Fibroblast of lung (primary cell): ENCODE measurements around the gene PTPRM.

Experiments
- CTCF ChIP-seq, 2 donors: IDR thresholded peaks in 1 of 2; conservative IDR thresholded peaks in 1 of 2; 1 replicate in 1 of 2; 2 replicates in 1 of 2; pipeline ENCODE4 v1.5.1; 2011 to 2012; ENCODE audit warnings: low read length in 2 of 2, control low read depth in 1 of 2, inconsistent platforms in 1 of 2, low read depth in 1 of 2, mild to moderate bottlenecking in 1 of 2
- EZH2 ChIP-seq: IDR thresholded peaks from 2 replicates; pipeline ENCODE4 v1.5.1; 2012; ENCODE audit warnings: low read length, control low read depth, mild to moderate bottlenecking; ENCODE audit errors: missing control alignments

GRCh38 chr18:8081267-8081666 lies 514.2 kb downstream of the PTPRM start:
- TF ChIP-seq EZH2 (no peak), CTCF (conservative IDR thresholded peaks at IDR 0.05 in 1 of 2, IDR thresholded peaks at IDR 0.05 in 1 of 2; ENCODE audit: low read depth in 1 of 2, low read length in 2 of 2) (no peak)
